Coronary artery (tissue), 2 donors: Measurements from ENCODE around the gene BNC2.

Experiments
- DNase-seq: peaks from one replicate; pipeline ENCODE4 v3.0.0-alpha.2; 2017; ENCODE audit warnings: low spot score
- H3K27ac ChIP-seq, 2 donors: fragments of 200-600 bp; sonication (generic); one replicate each; pipeline ENCODE4 v1.5.1; 2016 to 2019
- H3K4me3 ChIP-seq: fragments of 200-600 bp; sonication (generic); 2 replicates; pipeline ENCODE4 v1.5.1; 2016; ENCODE audit warnings: mild to moderate bottlenecking, moderate library complexity
- TF ChIP-seq, protein P1 (sequence below): fragments of 200-600 bp; sonication (generic); IDR thresholded peaks from one replicate; pipeline ENCODE4 v1.5.1; 2019; ENCODE audit warnings: antibody characterized with exemption

BNC2 gene

DNA sequence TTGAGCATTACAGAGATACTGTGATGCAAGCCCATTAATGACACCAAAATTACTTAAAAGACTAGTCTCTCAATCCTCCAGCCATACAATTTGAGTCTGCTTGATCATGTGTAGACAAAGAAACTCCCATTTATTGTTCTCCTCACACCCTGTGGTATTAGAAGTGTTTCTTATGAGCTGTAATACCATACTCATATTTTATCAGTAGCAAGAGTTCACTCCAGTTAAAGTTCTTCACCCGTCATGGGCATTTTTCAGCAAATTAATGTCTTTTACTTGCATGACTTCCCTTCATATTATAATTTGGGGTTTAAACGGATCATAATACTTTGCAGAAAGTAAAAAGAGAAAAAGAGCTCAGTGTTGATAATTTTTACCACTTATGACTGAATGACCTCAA lies 242.9 kb downstream of the BNC2 start:
- Histone ChIP-seq H3K4me3 (no peak overlapping the region), H3K27ac (peak overlapping the region in 1 of 2 donors; percentile 29)
- DNase-seq = no peak
- TF ChIP-seq, protein P1, sequence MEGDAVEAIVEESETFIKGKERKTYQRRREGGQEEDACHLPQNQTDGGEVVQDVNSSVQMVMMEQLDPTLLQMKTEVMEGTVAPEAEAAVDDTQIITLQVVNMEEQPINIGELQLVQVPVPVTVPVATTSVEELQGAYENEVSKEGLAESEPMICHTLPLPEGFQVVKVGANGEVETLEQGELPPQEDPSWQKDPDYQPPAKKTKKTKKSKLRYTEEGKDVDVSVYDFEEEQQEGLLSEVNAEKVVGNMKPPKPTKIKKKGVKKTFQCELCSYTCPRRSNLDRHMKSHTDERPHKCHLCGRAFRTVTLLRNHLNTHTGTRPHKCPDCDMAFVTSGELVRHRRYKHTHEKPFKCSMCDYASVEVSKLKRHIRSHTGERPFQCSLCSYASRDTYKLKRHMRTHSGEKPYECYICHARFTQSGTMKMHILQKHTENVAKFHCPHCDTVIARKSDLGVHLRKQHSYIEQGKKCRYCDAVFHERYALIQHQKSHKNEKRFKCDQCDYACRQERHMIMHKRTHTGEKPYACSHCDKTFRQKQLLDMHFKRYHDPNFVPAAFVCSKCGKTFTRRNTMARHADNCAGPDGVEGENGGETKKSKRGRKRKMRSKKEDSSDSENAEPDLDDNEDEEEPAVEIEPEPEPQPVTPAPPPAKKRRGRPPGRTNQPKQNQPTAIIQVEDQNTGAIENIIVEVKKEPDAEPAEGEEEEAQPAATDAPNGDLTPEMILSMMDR = no peak

DNA sequence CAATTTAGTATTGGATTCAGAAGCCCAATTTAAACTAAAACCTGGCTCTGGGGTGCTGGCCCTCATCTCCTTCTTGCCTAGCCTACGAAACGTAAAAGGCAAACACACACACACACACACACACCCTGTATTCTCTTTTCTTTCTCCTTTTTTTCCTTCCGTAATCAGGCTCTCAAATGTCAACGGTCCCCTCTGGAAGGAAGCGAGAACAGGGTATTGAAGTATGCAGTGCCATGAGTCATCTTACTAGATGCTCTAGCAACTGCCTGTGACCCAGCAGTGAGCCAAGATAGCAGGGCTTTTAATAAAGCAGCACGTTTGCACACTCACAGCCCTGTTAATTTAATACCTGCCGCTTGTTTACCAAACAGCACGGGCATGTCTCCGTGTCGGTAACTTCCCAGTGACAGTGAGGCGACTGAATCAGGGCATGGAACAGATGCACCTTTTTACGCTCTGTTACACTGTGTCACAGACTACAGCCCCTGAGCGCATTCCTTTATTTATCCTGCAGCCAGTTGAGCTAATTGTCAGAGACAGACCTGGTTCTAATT lies 243.8 kb downstream of the BNC2 start:
- Histone ChIP-seq H3K27ac (peak overlapping the region in 1 of 2 donors; percentile 31), H3K4me3 (no peak overlapping the region)
- TF ChIP-seq, protein P1 = no peak
- no peak for DNase-seq

DNA sequence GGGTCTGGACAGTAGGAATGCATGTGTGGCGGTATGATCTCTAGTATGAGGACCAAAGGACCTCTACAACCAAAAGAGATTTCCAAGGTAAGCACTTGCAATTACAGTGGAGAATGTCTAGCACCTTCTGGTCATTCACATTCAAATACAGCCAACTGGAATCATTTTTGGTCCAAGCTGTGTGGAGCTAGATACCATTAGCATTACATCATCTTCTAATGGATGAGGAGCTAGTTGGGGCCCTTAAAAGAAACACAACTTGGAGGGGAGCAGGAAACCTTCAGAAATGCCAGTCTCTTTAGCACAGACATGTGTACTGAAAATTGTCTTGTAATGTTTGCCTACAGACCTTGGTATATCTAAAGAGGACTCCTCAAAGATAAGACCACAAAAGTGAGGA lies 244.7 kb downstream of the BNC2 start:
- TF ChIP-seq, protein P1 = no peak
- Histone ChIP-seq H3K27ac (peak overlapping the region in 1 of 2 donors; percentile 31), H3K4me3 (no peak overlapping the region)
- DNase-seq = no peak

DNA sequence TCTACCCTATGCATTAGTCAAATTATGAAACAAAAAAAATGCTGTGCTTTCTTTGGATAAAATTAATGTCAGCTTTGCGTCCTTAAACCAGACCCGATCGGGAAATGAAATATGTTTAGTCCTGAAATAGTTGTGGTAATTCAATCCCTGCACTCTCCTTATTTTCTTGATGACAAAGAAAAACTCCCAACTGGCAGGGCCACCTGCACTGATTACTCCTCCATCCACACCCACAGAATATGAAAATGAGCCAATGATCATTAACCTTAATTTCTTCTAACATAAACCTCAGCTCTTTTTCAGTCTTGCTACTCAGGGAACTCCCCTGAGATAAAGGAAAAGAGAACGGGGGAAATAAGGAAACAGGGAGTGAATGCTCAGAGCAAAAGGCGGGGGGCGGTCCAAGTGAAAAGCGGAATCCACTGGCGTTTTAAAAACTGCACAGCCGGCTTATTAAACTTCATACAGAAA lies 245.3 kb downstream of the BNC2 start:
- Histone ChIP-seq H3K27ac (peak overlapping the region in 1 of 2 donors; percentile 31), H3K4me3 (no peak overlapping the region)
- TF ChIP-seq, protein P1 = no peak

DNA sequence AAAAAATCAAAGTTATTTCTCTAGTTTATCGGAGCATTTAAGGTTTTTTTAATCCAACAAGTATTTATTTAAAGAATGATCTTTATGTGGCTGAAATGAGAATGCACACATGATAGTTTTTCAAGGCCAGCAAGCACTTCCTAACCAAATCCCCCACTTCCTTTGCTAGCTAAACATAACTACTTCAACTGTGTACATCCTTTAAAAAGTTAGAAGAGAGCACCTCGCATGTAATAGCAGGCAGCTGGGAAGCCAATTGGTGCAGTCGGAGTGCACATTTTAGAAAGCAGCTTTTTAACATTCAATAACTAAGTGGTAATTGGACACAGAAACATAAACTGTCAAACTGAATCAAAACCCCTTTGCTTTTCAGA lies 245.7 kb downstream of the BNC2 start:
- TF ChIP-seq, protein P1 = no peak
- no peak overlapping the region for H3K27ac ChIP-seq
- DNase-seq = no peak
- no peak overlapping the region for H3K4me3 ChIP-seq

More for the DNA sequence above, 245.3 kb downstream of the BNC2 start:
- DNase-seq = no peak

DNA sequence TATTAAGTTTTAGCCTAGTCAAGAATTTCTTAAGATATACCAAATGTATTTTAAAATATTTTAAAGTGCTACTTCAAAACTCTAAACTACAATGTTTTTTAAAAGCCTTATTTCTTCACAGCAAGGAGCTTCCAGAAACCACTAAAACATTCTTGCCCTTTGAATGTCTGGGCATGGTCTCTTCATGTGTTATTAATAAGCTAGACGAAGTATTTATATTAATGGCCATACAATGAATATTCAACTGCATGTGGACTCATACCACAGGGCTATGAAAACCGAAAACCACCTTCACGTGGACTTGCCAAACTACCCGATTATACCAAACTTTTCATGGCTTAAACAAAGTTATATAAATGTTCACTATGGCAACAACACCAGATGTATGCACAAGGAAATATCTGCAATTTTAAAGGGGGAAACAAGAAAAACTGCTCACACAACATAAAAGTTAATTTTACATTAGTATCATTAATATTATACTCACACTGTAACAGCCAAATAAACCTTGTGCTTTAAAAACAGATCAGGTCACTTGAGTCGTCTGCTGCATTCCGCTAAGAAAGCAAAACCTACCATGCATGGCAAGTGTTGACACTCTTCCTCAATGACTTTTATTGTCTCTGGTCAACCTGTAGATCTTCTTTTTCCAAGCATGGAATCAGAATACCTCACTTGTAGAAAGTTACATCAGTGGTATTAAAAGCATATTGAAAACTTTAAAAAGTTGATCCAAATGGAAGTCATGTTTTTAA lies 246.3 kb downstream of the BNC2 start:
- TF ChIP-seq, protein P1 = no peak
- H3K4me3 ChIP-seq = no peak overlapping the region
- H3K27ac ChIP-seq = no peak overlapping the region
- no peak for DNase-seq

DNA sequence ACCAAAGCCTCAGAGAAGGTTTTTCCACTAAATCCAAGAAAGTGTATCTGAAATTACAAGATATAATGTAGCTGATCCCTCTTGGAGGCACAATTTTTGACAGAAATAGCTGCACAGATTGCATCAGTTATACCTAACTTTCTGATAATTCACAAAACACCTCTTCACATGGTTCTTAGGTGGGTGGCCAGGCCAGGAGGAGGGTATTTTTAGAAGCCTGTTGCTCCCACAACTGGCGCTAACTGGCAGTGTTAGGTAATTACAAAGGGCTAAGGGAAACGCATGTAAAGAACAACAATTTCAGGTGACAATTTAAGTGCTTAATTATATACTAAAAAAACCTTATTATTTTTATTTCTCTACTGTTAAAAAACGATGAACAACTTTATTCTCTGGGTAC lies 247.9 kb downstream of the BNC2 start:
- Histone ChIP-seq H3K27ac (no peak overlapping the region), H3K4me3 (no peak overlapping the region)
- no peak for DNase-seq
- TF ChIP-seq, protein P1 = no peak
